ENCODE data around the gene PKD1L1. TPM values are rescaled to one million over a fixed set of nuclear protein-coding genes. Genes with fewer than 3 reads are reported as not detected.
"Not testable (repeated sequence)": the region's sequence is repeated elsewhere in the genome, so short reads cannot be mapped to it uniquely, and the experiment has no call there.

Gene PKD1L1
- polyA plus RNA-seq, 1 donor from 2014 or later, result 0.06 TPM

DNA sequence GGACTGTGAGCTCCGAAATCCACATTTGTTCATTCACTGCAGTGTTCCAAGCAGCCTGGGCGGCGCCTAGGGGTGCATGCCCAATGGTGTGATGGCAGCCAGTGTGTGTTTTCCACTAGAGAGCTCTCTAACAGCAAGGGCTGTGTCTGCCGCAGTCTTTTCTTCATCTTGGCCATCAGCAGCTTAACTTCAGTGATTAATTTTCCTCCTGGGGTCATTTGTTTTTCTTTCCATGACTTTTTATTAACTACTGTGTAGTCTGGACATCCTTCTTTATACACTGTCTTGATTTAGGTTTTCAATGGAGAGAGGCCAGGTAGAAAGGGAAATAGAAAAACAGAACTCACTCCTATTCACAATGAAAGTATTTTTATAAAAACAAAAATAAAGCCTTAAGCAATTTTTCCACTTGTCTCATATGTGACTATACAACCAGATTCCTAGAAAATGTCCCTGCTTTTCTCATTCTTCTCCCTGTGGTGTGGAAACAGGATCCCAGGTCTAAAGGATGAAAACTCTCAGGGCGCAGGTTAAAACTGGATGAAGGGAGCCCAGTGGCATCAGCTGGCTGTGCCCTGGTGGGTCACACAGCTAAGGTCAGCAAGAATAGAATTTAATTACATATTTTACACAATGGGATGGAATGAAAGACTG lies 176.8 kb downstream of the PKD1L1 start:
- H3K9me3 Mint-ChIP-seq, result no peaks in the 10 kb centered on the region
- peaks cover 0 to 9% (median 6%) of the 10 kb centered on the region in 3 donors for H3K4me1 Mint-ChIP-seq
- H3K4me3 Mint-ChIP-seq, result no peak overlapping the region
- H3K36me3 Mint-ChIP-seq, result peaks cover 4% of the 10 kb centered on the region
- peaks cover 5% of the 10 kb centered on the region for H3K27me3 Mint-ChIP-seq
- H3K27ac Mint-ChIP-seq, result no peak overlapping the region

DNA sequence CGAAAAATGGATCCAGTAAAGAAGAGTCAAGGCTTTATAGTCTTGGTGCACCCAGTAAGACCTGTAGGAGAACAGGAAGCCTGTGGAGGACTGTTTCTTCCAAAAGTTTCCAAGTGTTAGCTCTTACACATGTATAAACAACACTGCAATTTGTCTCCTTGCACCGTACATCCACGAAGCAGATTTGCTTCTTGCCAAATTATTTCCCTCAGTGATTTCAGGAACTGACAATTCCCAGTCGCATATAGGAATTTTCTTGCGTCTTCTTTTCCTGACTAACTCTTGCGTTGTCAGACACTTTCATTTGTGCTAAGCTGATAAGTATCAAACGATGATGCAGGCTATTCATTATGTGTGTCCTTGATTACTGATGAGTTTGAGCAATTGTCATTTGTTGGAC lies 182.1 kb downstream of the PKD1L1 start:
- H3K27me3 Mint-ChIP-seq, result no peaks in the 10 kb centered on the region
- H3K27ac Mint-ChIP-seq, result no peak overlapping the region
- peaks cover 2% of the 10 kb centered on the region for H3K36me3 Mint-ChIP-seq
- H3K4me1 Mint-ChIP-seq, result peaks cover 0 to 13% (median 4%) of the 10 kb centered on the region in 3 donors
- no peak overlapping the region for H3K4me3 Mint-ChIP-seq
- H3K9me3 Mint-ChIP-seq, result no peaks in the 10 kb centered on the region

DNA sequence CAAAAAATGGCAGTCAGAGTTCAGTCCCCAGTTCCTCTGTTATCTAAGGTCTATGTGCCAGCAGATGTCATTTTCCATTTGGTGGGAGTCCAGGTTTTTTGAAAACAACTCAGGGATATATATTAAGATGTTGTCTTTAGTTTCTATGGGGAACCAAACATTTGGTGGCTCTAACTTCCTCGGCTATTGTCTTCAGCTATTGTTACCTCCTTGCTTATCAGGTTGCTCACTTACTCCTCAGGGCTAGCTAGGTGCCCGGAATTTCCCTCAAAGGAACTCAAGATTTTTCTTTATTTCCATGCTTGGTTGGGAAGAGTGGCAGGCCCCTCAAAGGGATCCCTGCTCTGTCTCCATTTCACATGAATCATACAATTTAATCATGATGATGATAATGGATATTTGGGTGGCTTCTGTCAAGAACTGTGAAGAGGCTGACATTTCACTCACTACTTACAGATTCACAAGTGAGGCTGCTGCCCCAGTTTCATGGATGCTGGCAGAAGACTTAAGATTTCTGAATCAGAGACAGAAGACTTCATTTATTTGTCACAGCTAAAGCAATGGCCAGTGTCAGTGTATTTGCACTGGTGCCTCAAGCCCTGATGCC lies 182.8 kb downstream of the PKD1L1 start:
- no peak overlapping the region for H3K4me3 Mint-ChIP-seq
- H3K27ac Mint-ChIP-seq, result peak overlapping the region in 1 of 3 donors; percentile 57
- H3K36me3 Mint-ChIP-seq, result peaks cover 2% of the 10 kb centered on the region
- peaks cover 0 to 13% (median 4%) of the 10 kb centered on the region in 3 donors for H3K4me1 Mint-ChIP-seq
- H3K27me3 Mint-ChIP-seq, result no peaks in the 10 kb centered on the region
- H3K9me3 Mint-ChIP-seq, result no peaks in the 10 kb centered on the region

DNA sequence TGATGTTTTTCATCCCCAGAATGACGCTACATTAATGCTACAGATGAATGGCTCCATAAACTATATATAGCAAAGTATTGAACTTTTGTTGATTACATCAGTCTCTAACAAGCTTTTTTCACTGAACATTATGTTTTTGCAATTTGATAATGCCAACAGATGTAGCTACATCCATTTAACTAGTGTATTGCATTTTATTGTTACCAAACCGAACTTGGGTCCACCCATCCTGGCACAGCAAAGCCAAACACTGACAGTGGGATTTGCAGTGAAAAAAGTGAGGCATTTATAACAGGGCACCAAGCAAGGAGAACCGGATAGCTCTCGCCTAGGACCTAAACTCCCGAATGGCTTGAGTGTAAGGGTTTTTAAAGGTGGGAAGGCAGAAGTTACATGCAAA lies 183.5 kb downstream of the PKD1L1 start:
- H3K4me3 Mint-ChIP-seq, result peak overlapping the region in 1 of 4 donors; percentile 14
- H3K9me3 Mint-ChIP-seq, result no peaks in the 10 kb centered on the region
- H3K27ac Mint-ChIP-seq, result peak overlapping the region in 1 of 3 donors; percentile 57
- peaks cover 2% of the 10 kb centered on the region for H3K36me3 Mint-ChIP-seq
- peaks cover 0 to 13% (median 4%) of the 10 kb centered on the region in 3 donors for H3K4me1 Mint-ChIP-seq
- no peaks in the 10 kb centered on the region for H3K27me3 Mint-ChIP-seq

DNA sequence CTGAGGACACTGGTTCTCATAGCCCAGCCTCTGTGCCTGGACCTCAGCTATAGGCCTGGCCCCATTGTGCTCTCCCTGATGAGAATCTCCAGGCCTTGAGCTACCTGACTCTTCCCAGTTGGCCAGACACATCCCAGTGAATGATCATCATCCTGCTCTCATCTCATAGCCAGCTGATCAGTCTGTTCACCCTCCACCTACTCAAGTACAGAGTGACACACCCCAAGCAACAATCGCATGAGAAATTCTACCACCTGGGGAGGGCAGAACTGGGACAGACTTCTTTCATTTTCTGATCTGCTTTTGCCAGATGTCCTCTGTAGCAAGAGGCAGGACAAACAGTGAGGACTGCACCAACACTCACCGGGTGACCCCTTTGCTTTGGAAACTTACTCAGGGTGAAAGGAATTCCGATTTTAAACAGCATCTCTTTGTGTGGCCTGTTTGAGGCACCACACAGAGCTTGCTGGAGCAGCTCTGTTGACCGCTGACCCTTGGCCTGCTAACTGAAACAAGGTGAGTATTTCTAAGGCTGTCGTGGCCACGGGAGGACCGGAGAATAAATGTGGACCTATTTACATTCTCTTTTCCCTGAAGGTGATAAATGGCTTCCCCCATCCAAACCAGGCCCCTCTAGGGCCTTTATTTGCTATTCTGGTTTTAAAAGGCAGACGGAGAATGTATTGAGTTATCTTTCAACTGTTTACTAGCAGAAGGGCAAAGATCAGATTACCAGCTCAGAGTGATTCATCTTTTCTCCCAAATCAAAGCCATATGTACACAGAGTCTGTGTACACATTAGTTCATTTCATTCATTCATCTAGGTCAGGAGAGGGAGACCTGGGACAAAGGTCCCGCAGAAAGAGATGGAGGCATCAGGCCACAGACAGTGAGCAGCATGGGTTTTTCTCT lies 184.9 kb downstream of the PKD1L1 start:
- Mint-ChIP-seq H3K27me3 (no peaks in the 10 kb centered on the region), H3K27ac (peak overlapping the region in 2 of 3 donors; percentile 14 to 32), H3K36me3 (peaks cover 1% of the 10 kb centered on the region), H3K4me3 (peak overlapping the region in 3 of 4 donors; percentile 29 to 79 (median 71)), H3K4me1 (peaks cover 0 to 21% (median 4%) of the 10 kb centered on the region in 3 donors), H3K9me3 (no peaks in the 10 kb centered on the region)

DNA sequence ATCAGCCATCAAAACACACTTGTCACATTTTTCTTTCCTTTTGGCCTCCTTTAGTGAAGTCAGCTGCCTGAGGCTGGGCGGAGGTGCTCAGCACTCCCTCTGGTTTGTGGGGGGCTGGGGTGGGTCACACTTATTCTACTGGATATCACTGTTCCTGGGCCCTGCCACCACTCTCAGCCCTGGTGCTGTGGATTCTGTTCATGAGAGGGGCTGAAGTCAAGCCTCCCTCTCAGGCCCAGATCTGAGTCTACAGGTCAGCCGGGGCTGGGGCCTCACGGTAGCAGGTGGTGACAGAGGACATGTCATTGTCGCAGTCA lies 185.6 kb downstream of the PKD1L1 start:
- peaks cover 0 to 24% (median 5%) of the 10 kb centered on the region in 3 donors for H3K4me1 Mint-ChIP-seq
- no peak overlapping the region for H3K4me3 Mint-ChIP-seq
- H3K36me3 Mint-ChIP-seq, result no peaks in the 10 kb centered on the region
- H3K9me3 Mint-ChIP-seq, result no peaks in the 10 kb centered on the region
- H3K27me3 Mint-ChIP-seq, result no peaks in the 10 kb centered on the region
- peak overlapping the region in 2 of 3 donors; percentile 14 to 32 for H3K27ac Mint-ChIP-seq

DNA sequence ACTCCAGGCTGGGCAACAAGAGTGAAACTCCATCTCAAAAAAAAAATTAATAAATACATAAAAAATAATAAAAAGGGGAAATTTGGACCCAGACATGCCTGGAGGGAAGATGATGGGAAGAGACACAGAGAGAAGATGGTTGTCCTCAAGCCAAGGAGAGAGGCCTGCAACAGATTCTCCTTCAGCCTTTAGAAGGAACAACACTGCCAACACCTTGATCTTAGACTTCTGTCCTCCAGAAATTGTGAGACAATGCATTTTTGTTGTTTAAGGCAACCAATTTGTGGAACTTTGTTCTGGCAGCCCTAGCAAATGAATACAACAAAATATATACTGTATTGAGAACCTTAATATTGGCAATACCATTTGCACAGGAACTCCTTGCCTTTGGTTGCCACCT lies 186.1 kb downstream of the PKD1L1 start:
- H3K27me3 Mint-ChIP-seq, result no peaks in the 10 kb centered on the region
- no peaks in the 10 kb centered on the region for H3K9me3 Mint-ChIP-seq
- no peak overlapping the region for H3K27ac Mint-ChIP-seq
- no peak overlapping the region for H3K4me3 Mint-ChIP-seq
- H3K36me3 Mint-ChIP-seq, result no peaks in the 10 kb centered on the region
- peaks cover 0 to 25% (median 5%) of the 10 kb centered on the region in 3 donors for H3K4me1 Mint-ChIP-seq

DNA sequence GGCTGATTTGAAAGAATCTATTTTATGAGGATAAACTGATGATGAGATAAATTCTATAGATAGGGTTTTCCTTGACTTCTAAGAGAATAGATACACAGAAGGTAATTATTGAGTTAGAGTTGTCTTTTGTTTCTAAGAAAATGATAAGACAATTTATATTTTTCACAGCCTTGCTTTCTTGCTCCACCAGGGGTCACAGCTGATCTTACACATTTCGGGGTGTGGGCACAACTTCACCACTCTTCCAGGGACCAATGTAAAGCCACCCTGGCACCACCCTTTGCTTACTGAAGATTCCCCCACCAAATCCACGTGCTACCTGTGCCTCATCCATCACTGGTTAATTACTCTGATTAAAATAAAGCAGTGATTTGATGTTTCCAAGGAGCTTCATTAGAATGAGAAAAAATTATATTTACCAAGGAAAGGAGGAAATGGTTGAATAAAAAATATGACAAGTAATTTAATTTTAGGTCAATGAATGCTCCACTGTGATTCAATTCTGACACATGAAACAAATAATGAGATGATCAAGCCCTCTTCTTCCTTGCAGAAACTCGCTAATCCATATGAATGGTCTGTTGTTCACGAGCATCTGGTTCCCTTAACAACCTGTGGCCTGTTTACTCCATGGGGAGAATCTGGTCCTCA lies 189.1 kb downstream of the PKD1L1 start:
- H3K27me3 Mint-ChIP-seq, result no peaks in the 10 kb centered on the region
- H3K4me1 Mint-ChIP-seq, result peaks cover 0 to 27% (median 7%) of the 10 kb centered on the region in 3 donors
- no peaks in the 10 kb centered on the region for H3K36me3 Mint-ChIP-seq
- peak overlapping the region in 1 of 4 donors; percentile 30 for H3K4me3 Mint-ChIP-seq
- no peaks in the 10 kb centered on the region for H3K9me3 Mint-ChIP-seq
- peak overlapping the region in 1 of 3 donors; percentile 62 for H3K27ac Mint-ChIP-seq

DNA sequence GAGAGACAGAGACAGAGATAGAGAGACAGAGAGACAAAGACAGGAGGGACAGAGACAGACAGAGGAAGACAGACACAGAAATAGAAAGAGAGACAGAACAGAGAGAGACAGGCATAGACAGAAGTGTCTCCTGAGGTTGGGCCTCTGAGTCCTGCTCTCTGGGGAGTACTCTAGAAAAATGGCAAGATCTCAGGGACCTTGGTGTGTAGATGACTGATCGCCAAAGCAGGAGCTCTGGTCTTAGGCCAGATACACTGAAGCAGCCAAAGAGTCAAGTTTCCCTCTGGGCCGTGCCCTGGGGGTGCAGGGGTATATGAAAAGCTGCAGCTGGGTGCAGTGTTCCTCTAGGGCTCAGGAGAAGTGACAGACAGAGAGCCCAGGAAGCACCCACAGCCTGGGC lies 189.7 kb downstream of the PKD1L1 start:
- H3K27me3 Mint-ChIP-seq, result no peaks in the 10 kb centered on the region
- H3K4me1 Mint-ChIP-seq, result peaks cover 0 to 26% (median 7%) of the 10 kb centered on the region in 3 donors
- H3K9me3 Mint-ChIP-seq, result no peaks in the 10 kb centered on the region
- no peak overlapping the region for H3K4me3 Mint-ChIP-seq
- H3K36me3 Mint-ChIP-seq, result no peaks in the 10 kb centered on the region
- peak overlapping the region in 1 of 3 donors; percentile 25 for H3K27ac Mint-ChIP-seq

DNA sequence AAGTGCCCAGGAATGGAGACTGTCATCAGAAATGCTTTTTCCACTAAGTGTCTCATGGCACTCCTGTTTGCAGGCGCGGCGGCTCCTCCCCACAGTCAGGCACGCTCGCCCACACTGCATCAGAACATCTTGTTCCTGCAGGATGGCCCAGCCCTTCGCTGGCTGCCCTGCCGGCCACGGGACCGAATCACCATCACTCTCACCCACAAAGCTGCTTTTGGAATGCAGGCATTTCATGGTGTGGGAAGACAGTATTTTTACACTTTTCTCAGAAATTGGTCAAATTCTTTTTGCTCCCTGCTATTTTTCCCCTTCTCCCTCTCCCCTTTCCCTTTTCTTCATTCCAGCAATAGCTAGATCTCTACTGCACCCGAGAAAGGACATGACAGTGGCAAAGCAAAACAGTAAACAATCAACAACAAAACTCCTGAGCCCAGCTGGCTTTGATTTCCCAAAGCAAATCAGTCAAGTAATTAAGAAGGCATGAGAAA lies 190.3 kb downstream of the PKD1L1 start:
- peak overlapping the region in 1 of 3 donors; percentile 25 for H3K27ac Mint-ChIP-seq
- peaks cover 4 to 20% (median 5%) of the 10 kb centered on the region in 3 donors for H3K4me1 Mint-ChIP-seq
- H3K27me3 Mint-ChIP-seq, result no peaks in the 10 kb centered on the region
- H3K9me3 Mint-ChIP-seq, result peaks cover 0 to 4% (median 3%) of the 10 kb centered on the region in 3 donors
- H3K36me3 Mint-ChIP-seq, result no peaks in the 10 kb centered on the region
- no peak overlapping the region for H3K4me3 Mint-ChIP-seq

DNA sequence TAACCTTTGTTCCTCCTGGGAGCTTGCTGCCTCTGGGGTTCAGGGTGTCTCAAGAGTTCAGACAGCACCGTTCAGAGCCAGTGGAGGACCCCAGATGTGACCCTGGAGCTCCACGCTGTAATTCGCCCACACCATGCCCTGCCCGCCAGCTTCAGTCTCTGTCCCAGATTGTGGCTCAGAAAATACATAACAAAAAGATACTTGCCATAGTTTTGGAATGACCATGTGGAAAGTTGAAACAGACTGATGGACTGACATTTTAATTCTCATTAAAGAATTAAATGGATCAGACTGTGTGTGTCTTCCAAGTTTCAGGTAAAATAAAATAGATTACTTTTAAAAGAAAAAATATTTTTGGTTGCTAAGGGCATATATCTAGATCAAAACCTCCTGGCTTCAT lies 191.6 kb downstream of the PKD1L1 start:
- peaks cover 5 to 16% (median 9%) of the 10 kb centered on the region in 3 donors for H3K4me1 Mint-ChIP-seq
- no peaks in the 10 kb centered on the region for H3K27me3 Mint-ChIP-seq
- peaks cover 0 to 4% (median 3%) of the 10 kb centered on the region in 3 donors for H3K9me3 Mint-ChIP-seq
- no peak overlapping the region for H3K4me3 Mint-ChIP-seq
- no peaks in the 10 kb centered on the region for H3K36me3 Mint-ChIP-seq
- H3K27ac Mint-ChIP-seq, result no peak overlapping the region

DNA sequence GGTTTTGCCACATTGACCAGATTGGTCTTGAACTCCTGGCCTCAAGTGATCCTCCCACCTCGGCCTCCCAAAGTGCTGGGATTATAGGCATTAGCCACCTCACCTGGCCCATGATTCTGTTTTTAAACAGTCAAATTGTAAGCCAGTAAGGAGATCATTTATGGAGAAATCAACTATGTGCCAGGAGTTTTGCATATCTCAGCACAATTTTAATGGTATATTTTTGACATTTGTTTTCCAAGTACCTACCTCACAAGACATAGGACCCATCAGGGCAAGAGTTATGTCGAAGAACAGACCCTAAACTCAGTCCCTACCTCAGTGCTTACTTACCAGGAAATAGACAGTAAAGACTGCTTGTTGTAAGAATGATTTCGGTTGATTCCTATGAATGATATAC lies 193.0 kb downstream of the PKD1L1 start:
- Mint-ChIP-seq H3K4me3 (no peak overlapping the region), H3K4me1 (peaks cover 8 to 18% (median 9%) of the 10 kb centered on the region in 3 donors), H3K27me3 (no peaks in the 10 kb centered on the region), H3K27ac (peak overlapping the region in 1 of 3 donors; percentile 74), H3K36me3 (no peaks in the 10 kb centered on the region), H3K9me3 (peaks cover 0 to 6% (median 3%) of the 10 kb centered on the region in 3 donors)

DNA sequence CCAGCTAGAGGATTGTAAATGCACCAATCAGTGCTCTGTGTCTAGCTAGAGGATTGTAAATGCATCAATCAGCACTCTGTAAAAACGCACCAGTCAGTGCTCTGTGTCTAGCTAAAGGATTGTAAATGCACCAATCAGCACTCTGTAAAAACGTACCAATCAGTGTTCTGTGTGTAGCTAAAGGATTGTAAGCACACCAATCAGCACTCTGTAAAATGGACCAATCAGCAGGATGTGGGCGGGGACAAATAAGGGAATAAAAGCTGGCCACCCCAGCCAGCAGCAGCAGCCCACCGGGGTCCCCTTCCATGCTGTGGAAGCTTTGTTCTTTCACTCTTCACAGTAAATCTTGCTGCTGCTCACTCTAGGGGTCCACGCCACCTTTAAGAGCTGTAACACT lies 196.5 kb downstream of the PKD1L1 start:
- H3K36me3 Mint-ChIP-seq, H3K9me3 Mint-ChIP-seq, H3K4me3 Mint-ChIP-seq, H3K4me1 Mint-ChIP-seq, H3K27ac Mint-ChIP-seq, H3K27me3 Mint-ChIP-seq: not testable (repeated sequence)

DNA sequence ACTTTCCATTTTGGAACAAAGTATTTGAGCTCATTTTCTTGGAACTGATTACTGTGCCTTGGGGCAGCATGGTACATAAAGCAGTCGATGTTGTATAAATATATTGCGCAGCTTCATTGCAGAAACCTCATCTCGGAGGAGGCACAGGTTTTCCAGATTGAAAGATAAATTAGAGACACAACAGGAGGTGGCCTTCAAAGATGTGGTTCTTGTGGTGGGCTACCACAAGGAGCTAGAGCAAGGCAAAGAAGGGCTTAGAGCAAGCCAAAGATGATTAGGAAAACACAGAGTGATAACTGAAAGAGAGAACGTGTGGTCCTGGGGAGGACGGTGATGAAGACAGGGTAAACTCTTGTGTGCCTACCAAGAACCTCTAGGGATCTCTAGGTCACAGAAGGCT lies 197.2 kb downstream of the PKD1L1 start:
- no peak overlapping the region for H3K27ac Mint-ChIP-seq
- peaks cover 2% of the 10 kb centered on the region for H3K36me3 Mint-ChIP-seq
- H3K4me1 Mint-ChIP-seq, result peaks cover 6 to 9% (median 7%) of the 10 kb centered on the region in 3 donors
- no peak overlapping the region for H3K4me3 Mint-ChIP-seq
- H3K9me3 Mint-ChIP-seq, result peaks cover 0 to 9% (median 3%) of the 10 kb centered on the region in 3 donors
- no peaks in the 10 kb centered on the region for H3K27me3 Mint-ChIP-seq
